CD4-positive, alpha-beta memory T cell (primary cell): ENCODE measurements around the gene CXXC5. TPM values are rescaled to one million over a fixed set of nuclear protein-coding genes. Genes with fewer than 3 reads are reported as not detected.
A peak's percentile ranks its signal among the peaks of the same experiment; 100 is the strongest.

Source experiments
- CTCF ChIA-PET: fragments of 350-600 bp; sonication (Branson Sonifier 250); formaldehyde crosslinking; loops from one replicate; lab custom pipeline; 2021; ENCODE audit warnings: inconsistent platforms; ENCODE audit not compliant: partially characterized antibody; lab: Charles Lee
- POLR2A ChIA-PET: fragments of 350-600 bp; sonication (Branson Sonifier 250); formaldehyde crosslinking; loops from one replicate; lab custom pipeline; 2021; ENCODE audit not compliant: partially characterized antibody; lab: Charles Lee
- DNase-seq, 5 donors: peaks; one replicate each; pipeline versions ENCODE4 v3.0.0 to v3.0.0-alpha.2; 2020 to 2022; ENCODE audit warnings: mixed read lengths in 1 of 5
- H3K27ac ChIP-seq: one replicate; pipeline ENCODE4 v1.7.0; 2013; ENCODE audit warnings: low read depth, low read length
- H3K27me3 ChIP-seq: 2 replicates; pipeline ENCODE4 v1.7.0; 2013; ENCODE audit warnings: mild to moderate bottlenecking, low read length, moderate library complexity; ENCODE audit not compliant: insufficient read depth
- H3K36me3 ChIP-seq: 2 replicates; pipeline ENCODE4 v1.7.0; 2013; ENCODE audit warnings: mild to moderate bottlenecking, low read length, moderate library complexity; ENCODE audit not compliant: insufficient read depth
- H3K4me1 ChIP-seq: 2 replicates; pipeline ENCODE4 v1.7.0; 2013; ENCODE audit warnings: mild to moderate bottlenecking, low read length, moderate library complexity; ENCODE audit not compliant: insufficient read depth
- H3K4me3 ChIP-seq, 2 donors: one replicate each; pipeline ENCODE4 v1.7.0; 2013; ENCODE audit warnings: low read length in 2 of 2, mild to moderate bottlenecking in 1 of 2
- H3K9me3 ChIP-seq, 2 donors: one replicate each; pipeline ENCODE4 v1.7.0; 2013; ENCODE audit warnings: low read length in 2 of 2, control low read depth in 1 of 2; ENCODE audit not compliant: control insufficient read depth in 1 of 2
- H3K27ac Mint-ChIP-seq, 7 donors: one replicate each; pipeline ENCODE4 v1.8.0; 2020 to 2021; ENCODE audit warnings: mixed read lengths in 7 of 7, mild to moderate bottlenecking in 6 of 7, inconsistent platforms in 3 of 7, moderate library complexity in 3 of 7
- H3K27me3 Mint-ChIP-seq, 2 donors: one replicate each; pipeline ENCODE4 v1.8.0; 2020 to 2021; ENCODE audit warnings: mixed read lengths in 2 of 2
- H3K36me3 Mint-ChIP-seq, 2 donors: one replicate each; pipeline ENCODE4 v1.8.0; 2020 to 2021; ENCODE audit warnings: mixed read lengths in 2 of 2, inconsistent platforms in 1 of 2, mild to moderate bottlenecking in 1 of 2
- H3K4me1 Mint-ChIP-seq, 4 donors: one replicate each; pipeline ENCODE4 v1.8.0; 2020 to 2021; ENCODE audit warnings: mixed read lengths in 4 of 4, mild to moderate bottlenecking in 1 of 4
- H3K4me3 Mint-ChIP-seq, 8 donors: one replicate each; pipeline ENCODE4 v1.8.0; 2020 to 2021; ENCODE audit warnings: mixed read lengths in 8 of 8, mild to moderate bottlenecking in 7 of 8, moderate library complexity in 6 of 8, inconsistent platforms in 3 of 8
- H3K9me3 Mint-ChIP-seq, 8 donors: one replicate each; pipeline ENCODE4 v1.8.0; 2020 to 2021; ENCODE audit warnings: mixed read lengths in 8 of 8, mild to moderate bottlenecking in 5 of 8, inconsistent platforms in 3 of 8, moderate library complexity in 1 of 8
- intact Hi-C: fragments of 100-400 bp; cut with micrococcal nuclease; formaldehyde crosslinking; loops from one replicate; pipeline ENCODE4 v1.15.1; 2023
- polyA plus RNA-seq, 2 donors: library from polyadenylated mRNA; unstranded; fragments of 300-500 nt; fragmentation: Illumina TruSeq; gene quantifications; one replicate each; pipeline ENCODE4 v1.2.3, GENCODE V29; 2021
- total RNA-seq, 2 experiments: library from RNA; stranded (reverse); gene quantifications; one replicate each; pipeline ENCODE4 v1.2.3, GENCODE V29; 2021

CXXC5 gene
- total and polyA plus RNA-seq, 4 experiments from 2014 or later, result 1.6 to 5.5 (median 3.1) TPM

GRCh38 chr5:139666551-139666950 lies 18.4 kb downstream of the CXXC5 start:
- Histone ChIP-seq H3K36me3 (no peaks in the 10 kb centered on the region), H3K27ac (no peak overlapping the region), H3K4me3 (no peak overlapping the region), H3K4me1 (peaks cover 43% of the 10 kb centered on the region), H3K9me3 (no peaks in the 10 kb centered on the region), H3K27me3 (no peaks in the 10 kb centered on the region)
- ChIA-PET CTCF (interaction anchor here (1.2 to 4.4 kb wide), 4 partner anchors 31 to 241 kb away, joined by 3 to 16 read pairs (median 4); no protein-coding TSS in a partner anchor), POLR2A (interaction anchor here (1.2 kb wide), 1 partner anchor 20 kb away, joined by 3 read pairs; no protein-coding TSS in a partner anchor)
- Mint-ChIP-seq H3K27me3 (no peaks in the 10 kb centered on the region), H3K9me3 (no peaks in the 10 kb centered on the region), H3K4me3 (peak overlapping the region in 6 of 8 donors; percentile 5 to 80 (median 44)), H3K27ac (peak overlapping the region in 1 of 7 donors; percentile 40), H3K36me3 (no peaks in the 10 kb centered on the region), H3K4me1 (peaks cover 14 to 52% (median 31%) of the 10 kb centered on the region in 4 donors)
- intact Hi-C loops, result no loop called here
- no peak for DNase-seq

GRCh38 chr5:139667001-139667729 lies 19.0 kb downstream of the CXXC5 start:
- Mint-ChIP-seq H3K4me1 (peaks cover 14 to 52% (median 31%) of the 10 kb centered on the region in 4 donors), H3K9me3 (no peaks in the 10 kb centered on the region), H3K36me3 (no peaks in the 10 kb centered on the region), H3K27me3 (no peaks in the 10 kb centered on the region), H3K4me3 (peak overlapping the region; percentile 61 to 83 (median 76)), H3K27ac (peak overlapping the region in 5 of 7 donors; percentile 25 to 83 (median 52))
- no peaks in the 10 kb centered on the region for H3K27me3 ChIP-seq
- POLR2A ChIA-PET, result interaction anchor here (1.2 kb wide), 1 partner anchor 20 kb away, joined by 3 read pairs; no protein-coding TSS in a partner anchor
- H3K36me3 ChIP-seq, result no peaks in the 10 kb centered on the region
- no peak for DNase-seq
- CTCF ChIA-PET, result interaction anchor here (1.2 to 4.4 kb wide), 5 partner anchors 29 to 242 kb away, joined by 3 to 16 read pairs (median 3); no protein-coding TSS in a partner anchor
- no peak overlapping the region for H3K27ac ChIP-seq
- H3K4me3 ChIP-seq, result peak overlapping the region in 1 of 2 donors; percentile 64
- no peaks in the 10 kb centered on the region for H3K9me3 ChIP-seq
- intact Hi-C loops, result no loop called here
- H3K4me1 ChIP-seq, result peaks cover 43% of the 10 kb centered on the region

GRCh38 chr5:139667730-139668063 lies 19.5 kb downstream of the CXXC5 start:
- Mint-ChIP-seq H3K36me3 (no peaks in the 10 kb centered on the region), H3K4me3 (peak overlapping the region; percentile 61 to 83 (median 76)), H3K27me3 (no peaks in the 10 kb centered on the region), H3K27ac (peak overlapping the region in 5 of 7 donors; percentile 25 to 83 (median 52)), H3K4me1 (peaks cover 14 to 52% (median 31%) of the 10 kb centered on the region in 4 donors), H3K9me3 (no peaks in the 10 kb centered on the region)
- no peaks in the 10 kb centered on the region for H3K36me3 ChIP-seq
- H3K9me3 ChIP-seq, result no peaks in the 10 kb centered on the region
- intact Hi-C loops, result no loop called here
- POLR2A ChIA-PET, result interaction anchor here (1.2 kb wide), 1 partner anchor 21 kb away, joined by 3 read pairs; no protein-coding TSS in a partner anchor
- no peak overlapping the region for H3K27ac ChIP-seq
- CTCF ChIA-PET, result interaction anchor here (1.2 to 4.4 kb wide), 4 partner anchors 30 to 98 kb away, joined by 3 to 16 read pairs (median 4); no protein-coding TSS in a partner anchor
- peaks cover 43% of the 10 kb centered on the region for H3K4me1 ChIP-seq
- peak overlapping the region in 1 of 2 donors; percentile 64 for H3K4me3 ChIP-seq
- H3K27me3 ChIP-seq, result no peaks in the 10 kb centered on the region
- DNase-seq, result no peak

- H3K36me3 Mint-ChIP-seq, result no peaks in the 10 kb centered on the region
- intact Hi-C loops, result no loop called here
- POLR2A ChIA-PET, result no interaction called here
- no peaks in the 10 kb centered on the region for H3K9me3 ChIP-seq
- H3K27me3 ChIP-seq, result no peaks in the 10 kb centered on the region
- H3K9me3 Mint-ChIP-seq, result no peaks in the 10 kb centered on the region
- H3K4me1 Mint-ChIP-seq, result peaks cover 14 to 50% (median 31%) of the 10 kb centered on the region in 4 donors
- no peaks in the 10 kb centered on the region for H3K27me3 Mint-ChIP-seq
- H3K27ac ChIP-seq, result peak overlapping the region; percentile 46
- no peaks in the 10 kb centered on the region for H3K36me3 ChIP-seq
- H3K27ac Mint-ChIP-seq, result peak overlapping the region in 6 of 7 donors; percentile 49 to 80 (median 56)
- H3K4me3 ChIP-seq, result peak overlapping the region; percentile 47 to 64
- DNase-seq, result peak; percentile 29 to 58 (median 39)
- CTCF ChIA-PET, result interaction anchor here (1.2 to 4.4 kb wide), 3 partner anchors 30 to 35 kb away, joined by 3 to 16 read pairs (median 4); no protein-coding TSS in a partner anchor
- peaks cover 43% of the 10 kb centered on the region for H3K4me1 ChIP-seq
- peak overlapping the region; percentile 75 to 88 (median 82) for H3K4me3 Mint-ChIP-seq
Measured at GRCh38 chr5:139668064-139668880, 20.1 kb downstream of the CXXC5 start.

GRCh38 chr5:139668924-139669661 lies 20.9 kb downstream of the CXXC5 start:
- intact Hi-C loops, result no loop called here
- Mint-ChIP-seq H3K4me1 (peaks cover 14 to 47% (median 31%) of the 10 kb centered on the region in 4 donors), H3K9me3 (no peaks in the 10 kb centered on the region), H3K27me3 (no peaks in the 10 kb centered on the region), H3K27ac (peak overlapping the region in 6 of 7 donors; percentile 18 to 64 (median 50)), H3K36me3 (no peaks in the 10 kb centered on the region), H3K4me3 (peak overlapping the region; percentile 67 to 88 (median 80))
- Histone ChIP-seq H3K27ac (peak overlapping the region; percentile 46), H3K9me3 (no peaks in the 10 kb centered on the region), H3K4me1 (peaks cover 43% of the 10 kb centered on the region), H3K27me3 (no peaks in the 10 kb centered on the region), H3K36me3 (no peaks in the 10 kb centered on the region), H3K4me3 (peak overlapping the region in 1 of 2 donors; percentile 64)
- DNase-seq, result no peak
- CTCF ChIA-PET, result interaction anchor here (4.4 kb wide), 1 partner anchor 36 kb away, joined by 16 read pairs; no protein-coding TSS in a partner anchor
- POLR2A ChIA-PET, result no interaction called here

- ChIA-PET CTCF (interaction anchor here (1.0 kb wide), 1 partner anchor 35 kb away, joined by 3 read pairs; no protein-coding TSS in a partner anchor), POLR2A (no interaction called here)
- no peak overlapping the region for H3K4me3 ChIP-seq
Measured at GRCh38 chr5:139669662-139670368, 21.7 kb downstream of the CXXC5 start.

More at GRCh38 chr5:139669662-139670368, 21.7 kb downstream of the CXXC5 start:
- Mint-ChIP-seq H3K27ac (peak overlapping the region in 5 of 7 donors; percentile 33 to 78 (median 52)), H3K4me3 (peak overlapping the region; percentile 4 to 88 (median 70)), H3K4me1 (peaks cover 14 to 47% (median 31%) of the 10 kb centered on the region in 4 donors), H3K27me3 (no peaks in the 10 kb centered on the region), H3K9me3 (no peaks in the 10 kb centered on the region), H3K36me3 (no peaks in the 10 kb centered on the region)
- no peak for DNase-seq
- Histone ChIP-seq H3K27ac (no peak overlapping the region), H3K9me3 (no peaks in the 10 kb centered on the region), H3K36me3 (no peaks in the 10 kb centered on the region), H3K27me3 (no peaks in the 10 kb centered on the region), H3K4me1 (peaks cover 43% of the 10 kb centered on the region)
- intact Hi-C loops, result no loop called here
